ENCODE results near the gene EYS. TPM values are rescaled to one million over a fixed set of nuclear protein-coding genes. Genes with fewer than 3 reads are reported as not detected.
"Not testable (repeated sequence)": the region's sequence is repeated elsewhere in the genome, so short reads cannot be mapped to it uniquely, and the experiment has no call there.

EYS gene
- total RNA-seq, 2 donors from 2014 or later, result not detected

- no peaks in the 10 kb centered on the region for H3K4me1 Mint-ChIP-seq
- H3K27me3 Mint-ChIP-seq, result no peaks in the 10 kb centered on the region
- H3K36me3 Mint-ChIP-seq (ENCODE audit: low read depth), result no peaks in the 10 kb centered on the region
- no peak overlapping the region for H3K27ac Mint-ChIP-seq
- ATAC-seq (no peak), DNase-seq (no peak)
- H3K9me3 ChIP-seq (ENCODE audit: control insufficient read depth, low read length, poor library complexity, severe bottlenecking), result no peaks in the 10 kb centered on the region
- no peak overlapping the region for H3K4me3 Mint-ChIP-seq
Measured at GRCh38 chr6:63897952-63898351, 1809.1 kb downstream of the EYS start.

DNA sequence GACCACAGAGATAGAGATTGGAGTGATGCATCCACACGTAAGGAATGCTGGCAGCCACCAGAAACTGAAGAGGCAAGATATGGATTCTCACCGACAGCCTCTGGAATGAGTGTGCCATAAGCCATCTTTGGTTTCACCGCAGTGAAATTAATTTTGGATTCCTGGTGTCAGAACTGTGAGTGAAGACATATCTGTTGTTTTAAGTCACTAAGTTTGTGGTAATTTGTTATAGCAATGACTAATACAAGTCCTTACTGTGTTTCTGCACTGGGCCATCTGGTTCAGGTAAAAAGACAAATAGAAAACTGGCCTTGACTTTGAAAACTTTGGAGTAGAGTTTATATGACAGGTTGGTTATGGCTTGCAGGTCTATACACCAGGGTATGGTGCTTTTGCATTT, 1809.6 kb downstream of the EYS start:
- H3K9me3 ChIP-seq (ENCODE audit: control insufficient read depth, low read length, poor library complexity, severe bottlenecking), result no peaks in the 10 kb centered on the region
- no peak overlapping the region for H3K27ac Mint-ChIP-seq
- H3K4me1 Mint-ChIP-seq, result no peaks in the 10 kb centered on the region
- no peaks in the 10 kb centered on the region for H3K36me3 Mint-ChIP-seq (ENCODE audit: low read depth)
- H3K4me3 Mint-ChIP-seq, result no peak overlapping the region
- ATAC-seq (no peak), DNase-seq (no peak)
- H3K27me3 Mint-ChIP-seq, result no peaks in the 10 kb centered on the region

- ATAC-seq (no peak), DNase-seq (no peak)
- no peak overlapping the region for H3K27ac Mint-ChIP-seq
- H3K9me3 ChIP-seq (ENCODE audit: control insufficient read depth, low read length, poor library complexity, severe bottlenecking), result no peaks in the 10 kb centered on the region
- no peaks in the 10 kb centered on the region for H3K4me1 Mint-ChIP-seq
- H3K4me3 Mint-ChIP-seq, result no peak overlapping the region
- no peaks in the 10 kb centered on the region for H3K27me3 Mint-ChIP-seq
- H3K36me3 Mint-ChIP-seq (ENCODE audit: low read depth), result no peaks in the 10 kb centered on the region
Measured at GRCh38 chr6:63888416-63888815, 1818.6 kb downstream of the EYS start.

DNA sequence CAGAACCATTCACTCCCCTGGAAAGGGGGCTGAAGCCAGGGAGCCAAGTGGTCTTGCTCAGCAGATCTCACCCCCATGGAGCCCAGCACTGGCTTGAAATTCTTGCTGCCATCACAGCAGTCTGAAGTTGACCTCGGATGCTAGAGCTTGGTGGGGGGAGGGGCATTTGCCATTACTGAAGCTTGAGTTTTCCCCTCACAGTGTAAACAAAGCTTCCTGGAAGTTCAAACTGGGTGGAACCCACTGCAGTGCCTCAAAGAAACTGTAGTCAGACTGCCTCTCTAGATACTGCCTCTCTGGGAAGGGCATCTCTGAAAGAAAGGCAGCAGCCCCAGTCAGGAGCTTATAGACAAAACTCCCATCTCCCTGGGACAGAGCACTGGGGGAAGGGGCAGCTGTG, 1819.2 kb downstream of the EYS start:
- H3K27ac Mint-ChIP-seq; H3K36me3 Mint-ChIP-seq (ENCODE audit: low read depth); H3K27me3 Mint-ChIP-seq; ATAC-seq; H3K4me1 Mint-ChIP-seq; DNase-seq; H3K9me3 ChIP-seq (ENCODE audit: control insufficient read depth, low read length, poor library complexity, severe bottlenecking); H3K4me3 Mint-ChIP-seq: not testable (repeated sequence)

DNA sequence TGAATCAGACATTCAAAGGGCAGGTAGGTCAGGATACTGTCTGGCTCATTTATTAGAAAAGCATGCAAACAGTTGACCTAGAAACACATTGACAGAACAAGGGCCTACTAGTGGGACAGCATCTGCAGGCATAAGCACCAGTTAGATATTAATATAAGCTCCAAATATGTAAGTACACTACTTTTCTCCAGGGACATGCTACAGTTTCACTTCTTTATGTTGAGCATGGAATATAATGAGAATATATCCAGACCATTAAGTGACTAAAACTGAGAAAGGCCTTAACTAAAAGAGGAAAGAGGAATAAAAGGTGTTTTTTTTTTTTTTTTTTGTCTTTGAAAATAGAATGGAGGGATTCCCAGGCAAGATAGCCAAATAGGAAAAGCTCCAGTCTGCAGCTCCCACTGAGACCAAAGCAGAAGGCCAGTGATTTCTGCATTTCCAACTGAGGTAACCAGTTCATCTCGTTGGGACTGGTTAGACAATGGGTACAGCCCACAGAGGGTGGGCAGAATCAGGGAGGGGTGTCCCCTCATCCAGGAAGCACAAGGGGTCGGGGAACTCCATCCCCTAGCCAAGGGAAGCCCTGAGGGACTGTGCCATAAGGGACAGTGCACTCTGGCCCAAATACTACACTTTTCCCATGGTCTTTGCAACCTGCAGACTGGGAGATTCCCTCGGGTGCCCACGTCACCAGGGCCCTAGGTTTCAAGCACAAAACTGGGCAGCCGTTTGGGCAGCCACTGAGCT, 1819.8 kb downstream of the EYS start:
- Mint-ChIP-seq H3K27ac (no peak overlapping the region), H3K4me1 (no peaks in the 10 kb centered on the region), H3K4me3 (no peak overlapping the region), H3K27me3 (no peaks in the 10 kb centered on the region), H3K36me3 (ENCODE audit: low read depth) (no peaks in the 10 kb centered on the region)
- DNase-seq (no peak), ATAC-seq (no peak)
- no peaks in the 10 kb centered on the region for H3K9me3 ChIP-seq (ENCODE audit: control insufficient read depth, low read length, poor library complexity, severe bottlenecking)

- DNase-seq, result no peak
- Mint-ChIP-seq H3K27ac (no peak overlapping the region), H3K36me3 (ENCODE audit: low read depth) (no peaks in the 10 kb centered on the region), H3K27me3 (no peaks in the 10 kb centered on the region), H3K4me1 (no peaks in the 10 kb centered on the region), H3K4me3 (no peak overlapping the region)
- no peaks in the 10 kb centered on the region for H3K9me3 ChIP-seq (ENCODE audit: control insufficient read depth, low read length, poor library complexity, severe bottlenecking)
- no peak for ATAC-seq
Measured at GRCh38 chr6:63886341-63886740, 1820.7 kb downstream of the EYS start.

DNA sequence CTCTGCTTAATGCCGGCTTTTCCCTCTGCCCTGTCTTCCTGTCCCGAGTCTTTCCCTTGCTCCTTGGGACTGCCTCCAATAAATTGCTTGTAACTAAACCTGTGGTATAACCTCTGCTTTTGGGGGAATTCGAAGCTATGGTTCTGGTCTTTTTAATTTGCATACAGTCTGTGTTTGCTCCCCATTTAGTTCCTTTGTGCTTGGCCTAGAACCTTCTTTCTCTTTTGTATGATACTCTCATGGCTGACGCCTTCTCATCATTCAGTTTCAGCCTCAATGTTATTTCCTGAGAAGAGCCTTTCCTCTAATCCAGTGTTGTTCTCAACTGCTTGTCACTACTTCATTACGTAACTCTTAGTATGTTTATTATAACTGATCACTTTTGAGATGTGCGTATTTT, 1823.4 kb downstream of the EYS start:
- ATAC-seq (no peak), DNase-seq (no peak)
- Mint-ChIP-seq H3K4me3 (no peak overlapping the region), H3K27ac (no peak overlapping the region), H3K27me3 (no peaks in the 10 kb centered on the region), H3K36me3 (ENCODE audit: low read depth) (no peaks in the 10 kb centered on the region), H3K4me1 (no peaks in the 10 kb centered on the region)
- H3K9me3 ChIP-seq (ENCODE audit: control insufficient read depth, low read length, poor library complexity, severe bottlenecking), result no peaks in the 10 kb centered on the region

DNA sequence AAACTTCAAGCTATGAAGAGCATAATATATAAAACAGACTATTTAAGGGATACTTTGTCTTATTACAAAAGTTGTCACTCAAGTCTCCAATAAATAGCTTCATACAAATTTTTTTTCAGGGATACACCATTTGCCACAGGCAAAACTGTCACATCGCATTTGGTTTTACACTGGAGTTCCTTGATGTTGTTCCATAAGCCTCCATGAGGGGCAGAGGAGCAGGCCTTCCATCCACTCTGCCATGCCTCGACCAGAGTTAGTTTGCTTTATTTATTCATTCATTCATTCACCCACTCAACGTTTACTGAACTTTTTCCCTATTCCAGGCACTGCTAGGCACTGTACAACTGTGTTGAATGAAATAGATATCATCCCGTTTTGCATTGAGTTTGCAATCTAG, 1824.8 kb downstream of the EYS start:
- Mint-ChIP-seq H3K27me3 (no peaks in the 10 kb centered on the region), H3K27ac (no peak overlapping the region), H3K4me1 (no peaks in the 10 kb centered on the region), H3K36me3 (ENCODE audit: low read depth) (no peaks in the 10 kb centered on the region), H3K4me3 (no peak overlapping the region)
- DNase-seq (no peak), ATAC-seq (no peak)
- H3K9me3 ChIP-seq (ENCODE audit: control insufficient read depth, low read length, poor library complexity, severe bottlenecking), result no peaks in the 10 kb centered on the region

DNA sequence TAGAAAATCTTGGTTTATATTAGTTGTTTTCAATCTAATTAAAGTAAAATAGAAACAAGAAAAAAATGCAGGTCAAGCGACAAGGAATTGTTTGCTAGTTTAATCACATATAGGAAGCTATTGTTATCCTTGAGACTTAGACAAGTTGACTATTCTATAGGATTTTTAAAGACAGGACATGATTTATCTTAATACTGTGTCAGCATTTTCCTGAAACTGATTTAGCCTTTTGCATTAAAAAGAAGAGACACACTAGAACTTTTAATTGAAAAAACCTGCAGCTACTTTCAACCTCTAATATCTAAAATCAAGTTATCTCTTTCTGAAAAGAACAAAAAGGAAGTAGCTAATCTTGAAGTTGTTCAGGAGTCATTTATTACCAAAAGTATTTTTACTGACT, 1825.2 kb downstream of the EYS start:
- no peak overlapping the region for H3K27ac Mint-ChIP-seq
- H3K4me3 Mint-ChIP-seq, result no peak overlapping the region
- H3K4me1 Mint-ChIP-seq, result no peaks in the 10 kb centered on the region
- H3K9me3 ChIP-seq (ENCODE audit: control insufficient read depth, low read length, poor library complexity, severe bottlenecking), result no peaks in the 10 kb centered on the region
- H3K36me3 Mint-ChIP-seq (ENCODE audit: low read depth), result no peaks in the 10 kb centered on the region
- ATAC-seq (no peak), DNase-seq (no peak)
- no peaks in the 10 kb centered on the region for H3K27me3 Mint-ChIP-seq

GRCh38 chr6:63872233-63872632, 1834.8 kb downstream of the EYS start:
- DNase-seq, result no peak
- H3K9me3 ChIP-seq (ENCODE audit: control insufficient read depth, low read length, poor library complexity, severe bottlenecking), result no peaks in the 10 kb centered on the region
- Mint-ChIP-seq H3K4me3 (no peak overlapping the region), H3K27me3 (no peaks in the 10 kb centered on the region), H3K4me1 (no peaks in the 10 kb centered on the region), H3K36me3 (ENCODE audit: low read depth) (no peaks in the 10 kb centered on the region), H3K27ac (no peak overlapping the region)
- ATAC-seq, result no peak

DNA sequence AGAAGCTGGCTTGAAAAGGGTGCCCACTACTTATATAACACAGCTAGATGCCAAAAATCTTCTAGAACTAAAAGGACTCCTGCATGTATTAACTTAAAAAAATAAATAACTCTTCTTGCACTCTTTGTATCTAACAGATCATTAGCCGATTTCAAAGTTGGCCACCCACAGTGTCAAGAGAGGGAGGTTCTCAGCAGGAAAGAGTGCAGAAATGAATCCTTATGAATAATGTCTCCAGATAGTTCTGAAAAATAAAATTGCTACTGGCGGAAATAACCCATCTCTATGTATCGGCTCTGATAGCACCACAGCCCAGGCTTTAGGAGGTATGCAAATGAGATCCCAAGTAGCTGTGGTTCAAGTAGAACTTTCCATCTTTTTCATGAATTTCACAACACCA, 1838.7 kb downstream of the EYS start:
- Mint-ChIP-seq H3K36me3 (ENCODE audit: low read depth) (no peaks in the 10 kb centered on the region), H3K4me3 (no peak overlapping the region), H3K4me1 (no peaks in the 10 kb centered on the region), H3K27me3 (peaks cover 6% of the 10 kb centered on the region), H3K27ac (no peak overlapping the region)
- no peak for DNase-seq
- ATAC-seq, result no peak
- H3K9me3 ChIP-seq (ENCODE audit: control insufficient read depth, low read length, poor library complexity, severe bottlenecking), result no peaks in the 10 kb centered on the region

DNA sequence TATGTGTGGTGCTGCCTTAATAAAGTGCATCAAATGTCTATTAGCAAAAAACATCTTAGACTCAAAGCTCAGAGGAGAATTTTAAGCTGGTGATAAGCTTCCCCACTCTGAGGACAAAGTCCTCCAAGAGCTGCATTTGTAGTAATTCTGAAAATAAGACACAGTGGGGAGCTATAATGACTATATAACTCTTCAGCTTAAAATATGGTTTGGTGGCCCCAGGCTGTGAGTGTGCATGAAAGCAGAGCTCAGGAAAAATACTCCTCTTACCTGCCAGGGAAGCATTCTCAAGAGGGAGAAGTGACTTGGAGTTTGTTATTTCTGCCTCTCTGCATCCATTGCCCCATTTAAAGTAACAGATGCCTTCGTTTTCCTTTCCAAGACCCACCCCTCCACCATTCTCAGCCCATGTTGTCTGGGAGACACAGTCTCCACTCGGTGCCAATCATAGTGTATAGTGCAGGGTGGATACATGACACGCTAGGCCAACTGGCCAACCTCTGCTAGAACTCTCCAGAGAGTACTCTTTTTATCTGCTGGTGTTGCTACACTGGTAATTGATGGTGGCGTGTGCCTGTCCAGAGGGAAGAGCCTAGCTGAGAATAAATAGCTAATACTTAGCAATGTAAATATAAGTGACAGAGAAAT, 1842.2 kb downstream of the EYS start:
- H3K27me3 Mint-ChIP-seq, result peaks cover 6% of the 10 kb centered on the region
- H3K27ac Mint-ChIP-seq, result no peak overlapping the region
- ATAC-seq (no peak), DNase-seq (no peak)
- H3K4me3 Mint-ChIP-seq, result no peak overlapping the region
- no peaks in the 10 kb centered on the region for H3K9me3 ChIP-seq (ENCODE audit: control insufficient read depth, low read length, poor library complexity, severe bottlenecking)
- H3K36me3 Mint-ChIP-seq (ENCODE audit: low read depth), result no peaks in the 10 kb centered on the region
- no peaks in the 10 kb centered on the region for H3K4me1 Mint-ChIP-seq

DNA sequence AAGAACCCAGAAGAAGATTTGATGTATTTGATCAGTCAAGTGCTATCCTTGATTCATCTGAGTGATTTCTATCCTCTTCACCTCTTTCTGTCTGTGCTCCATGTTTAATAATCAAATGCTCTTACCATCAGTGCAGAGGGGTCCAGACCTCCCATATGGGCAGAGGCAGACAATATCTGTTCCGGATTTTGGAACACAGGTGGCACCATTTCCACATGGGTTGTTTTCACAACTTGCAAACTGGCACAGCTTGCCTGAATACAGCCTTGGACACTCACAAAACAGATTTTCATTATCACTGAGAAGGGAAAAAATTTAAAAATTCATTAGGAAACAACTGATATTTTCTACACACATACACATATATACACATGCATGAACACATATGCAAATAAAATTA, 1843.0 kb downstream of the EYS start:
- Mint-ChIP-seq H3K36me3 (ENCODE audit: low read depth) (no peaks in the 10 kb centered on the region), H3K27ac (no peak overlapping the region), H3K4me3 (no peak overlapping the region), H3K27me3 (peaks cover 6% of the 10 kb centered on the region), H3K4me1 (no peaks in the 10 kb centered on the region)
- no peaks in the 10 kb centered on the region for H3K9me3 ChIP-seq (ENCODE audit: control insufficient read depth, low read length, poor library complexity, severe bottlenecking)
- ATAC-seq (no peak), DNase-seq (no peak)
